ENCODE measurements around the gene AQP1. TPM values are rescaled to one million over a fixed set of nuclear protein-coding genes. Genes with fewer than 3 reads are reported as not detected.

AQP1 gene
- polyA plus RNA-seq, 1 donor from 2014 or later: 3.2 TPM

DNA sequence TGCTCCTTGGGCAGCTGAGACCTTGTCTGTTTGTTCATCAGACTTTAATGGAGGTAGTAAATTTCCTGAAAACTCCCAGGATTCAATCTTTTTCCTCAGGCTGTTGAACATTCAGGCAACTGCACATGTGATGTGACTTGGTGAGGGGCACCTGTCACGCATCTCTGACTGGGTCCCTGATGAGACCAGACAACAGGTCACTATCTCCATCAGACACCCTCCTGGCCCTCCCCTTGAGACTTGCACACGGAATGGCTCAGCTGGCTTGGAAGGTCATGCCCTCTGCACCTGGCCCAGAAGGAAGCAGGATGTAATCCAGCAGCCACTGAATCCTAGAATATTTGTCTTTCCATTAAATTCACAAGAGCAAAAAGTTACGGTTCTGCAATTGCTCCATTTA is 15.9 kb downstream of the AQP1 start:
- Histone ChIP-seq H3K4me2 (ENCODE audit: low read length) (no peak overlapping the region), H3K36me3 (ENCODE audit: insufficient read depth, low read length) (no peaks in the 10 kb centered on the region), H3K4me3 (ENCODE audit: low read length) (no peak overlapping the region), H3K27me3 (ENCODE audit: insufficient read depth, low read depth, low read length) (no peaks in the 10 kb centered on the region), H2AFZ (ENCODE audit: low read depth, low read length) (no peak overlapping the region), H3F3A (ENCODE audit: insufficient read depth, low read length, poor library complexity, severe bottlenecking) (no peaks in the 10 kb centered on the region), H3K9me3 (ENCODE audit: low read length) (peaks cover 7% of the 10 kb centered on the region), H3K27ac (ENCODE audit: low read length) (no peak overlapping the region), H3K9ac (ENCODE audit: low read length) (no peak overlapping the region), H3K9me2 (ENCODE audit: insufficient read depth, low read length) (no peaks in the 10 kb centered on the region), H3K79me2 (replicated peaks; ENCODE audit: insufficient read depth, low read length) (no peaks in the 10 kb centered on the region), H4K20me1 (ENCODE audit: insufficient read depth) (no peaks in the 10 kb centered on the region)
- TF ChIP-seq MXI1 (conservative IDR thresholded peaks at IDR 0.05; ENCODE audit: poor library complexity, severe bottlenecking) (no peak), TAF1 (IDR thresholded peaks at IDR 0.05; ENCODE audit: low read depth) (no peak), SMC3 (conservative IDR thresholded peaks at IDR 0.05; ENCODE audit: poor library complexity) (no peak), POLR2AphosphoS5 (IDR thresholded peaks at IDR 0.05) (no peak), RAD21 (conservative IDR thresholded peaks at IDR 0.05) (no peak), EP300 (conservative IDR thresholded peaks at IDR 0.05; ENCODE audit: poor library complexity, severe bottlenecking) (no peak), EZH2 (IDR thresholded peaks at IDR 0.05; ENCODE audit: borderline replicate concordance, insufficient read depth, low read length, poor library complexity, severe bottlenecking) (no peak)
- TF ChIP-seq, protein P1, sequence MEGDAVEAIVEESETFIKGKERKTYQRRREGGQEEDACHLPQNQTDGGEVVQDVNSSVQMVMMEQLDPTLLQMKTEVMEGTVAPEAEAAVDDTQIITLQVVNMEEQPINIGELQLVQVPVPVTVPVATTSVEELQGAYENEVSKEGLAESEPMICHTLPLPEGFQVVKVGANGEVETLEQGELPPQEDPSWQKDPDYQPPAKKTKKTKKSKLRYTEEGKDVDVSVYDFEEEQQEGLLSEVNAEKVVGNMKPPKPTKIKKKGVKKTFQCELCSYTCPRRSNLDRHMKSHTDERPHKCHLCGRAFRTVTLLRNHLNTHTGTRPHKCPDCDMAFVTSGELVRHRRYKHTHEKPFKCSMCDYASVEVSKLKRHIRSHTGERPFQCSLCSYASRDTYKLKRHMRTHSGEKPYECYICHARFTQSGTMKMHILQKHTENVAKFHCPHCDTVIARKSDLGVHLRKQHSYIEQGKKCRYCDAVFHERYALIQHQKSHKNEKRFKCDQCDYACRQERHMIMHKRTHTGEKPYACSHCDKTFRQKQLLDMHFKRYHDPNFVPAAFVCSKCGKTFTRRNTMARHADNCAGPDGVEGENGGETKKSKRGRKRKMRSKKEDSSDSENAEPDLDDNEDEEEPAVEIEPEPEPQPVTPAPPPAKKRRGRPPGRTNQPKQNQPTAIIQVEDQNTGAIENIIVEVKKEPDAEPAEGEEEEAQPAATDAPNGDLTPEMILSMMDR (IDR thresholded peaks at IDR 0.05; ENCODE audit: poor library complexity, severe bottlenecking): no peak
- TF ChIP-seq, protein P2, sequence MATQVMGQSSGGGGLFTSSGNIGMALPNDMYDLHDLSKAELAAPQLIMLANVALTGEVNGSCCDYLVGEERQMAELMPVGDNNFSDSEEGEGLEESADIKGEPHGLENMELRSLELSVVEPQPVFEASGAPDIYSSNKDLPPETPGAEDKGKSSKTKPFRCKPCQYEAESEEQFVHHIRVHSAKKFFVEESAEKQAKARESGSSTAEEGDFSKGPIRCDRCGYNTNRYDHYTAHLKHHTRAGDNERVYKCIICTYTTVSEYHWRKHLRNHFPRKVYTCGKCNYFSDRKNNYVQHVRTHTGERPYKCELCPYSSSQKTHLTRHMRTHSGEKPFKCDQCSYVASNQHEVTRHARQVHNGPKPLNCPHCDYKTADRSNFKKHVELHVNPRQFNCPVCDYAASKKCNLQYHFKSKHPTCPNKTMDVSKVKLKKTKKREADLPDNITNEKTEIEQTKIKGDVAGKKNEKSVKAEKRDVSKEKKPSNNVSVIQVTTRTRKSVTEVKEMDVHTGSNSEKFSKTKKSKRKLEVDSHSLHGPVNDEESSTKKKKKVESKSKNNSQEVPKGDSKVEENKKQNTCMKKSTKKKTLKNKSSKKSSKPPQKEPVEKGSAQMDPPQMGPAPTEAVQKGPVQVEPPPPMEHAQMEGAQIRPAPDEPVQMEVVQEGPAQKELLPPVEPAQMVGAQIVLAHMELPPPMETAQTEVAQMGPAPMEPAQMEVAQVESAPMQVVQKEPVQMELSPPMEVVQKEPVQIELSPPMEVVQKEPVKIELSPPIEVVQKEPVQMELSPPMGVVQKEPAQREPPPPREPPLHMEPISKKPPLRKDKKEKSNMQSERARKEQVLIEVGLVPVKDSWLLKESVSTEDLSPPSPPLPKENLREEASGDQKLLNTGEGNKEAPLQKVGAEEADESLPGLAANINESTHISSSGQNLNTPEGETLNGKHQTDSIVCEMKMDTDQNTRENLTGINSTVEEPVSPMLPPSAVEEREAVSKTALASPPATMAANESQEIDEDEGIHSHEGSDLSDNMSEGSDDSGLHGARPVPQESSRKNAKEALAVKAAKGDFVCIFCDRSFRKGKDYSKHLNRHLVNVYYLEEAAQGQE (IDR thresholded peaks at IDR 0.05; ENCODE audit: borderline replicate concordance): no peak

DNA sequence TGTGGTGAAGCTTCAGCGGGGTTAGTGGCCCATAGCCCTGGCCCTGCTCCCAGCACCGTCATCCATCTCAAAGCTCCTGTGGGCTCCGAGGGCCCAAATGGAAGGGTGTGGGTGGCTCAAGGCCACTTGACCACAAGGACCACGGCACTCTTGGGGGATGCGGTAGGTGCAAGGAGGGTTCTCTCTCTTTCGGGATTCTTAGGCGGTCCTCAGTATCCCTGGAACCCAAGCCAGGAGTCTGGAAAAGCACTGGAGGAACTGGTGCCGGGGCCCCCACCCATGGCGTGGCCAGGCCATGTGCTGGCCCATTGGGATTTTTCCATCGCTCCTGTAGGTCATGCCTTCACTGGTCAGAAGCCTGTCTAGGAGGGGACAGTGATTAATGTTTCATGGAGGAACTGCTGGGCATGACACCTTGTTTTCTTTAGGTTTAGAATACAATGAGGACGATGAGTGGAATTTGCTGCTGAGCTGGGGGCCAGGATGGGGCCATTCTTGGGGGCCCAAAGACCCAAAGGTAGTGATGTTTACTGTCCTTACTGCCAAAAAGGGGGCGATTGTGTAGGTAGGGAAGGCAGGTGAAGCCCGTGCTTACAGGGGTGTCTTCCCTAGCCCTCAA is 16.7 kb downstream of the AQP1 start:
- H3K27ac ChIP-seq (ENCODE audit: low read length): no peak overlapping the region
- no peaks in the 10 kb centered on the region for H3F3A ChIP-seq (ENCODE audit: insufficient read depth, low read length, poor library complexity, severe bottlenecking)
- H3K9me3 ChIP-seq (ENCODE audit: low read length): peaks cover 7% of the 10 kb centered on the region
- no peaks in the 10 kb centered on the region for H3K27me3 ChIP-seq (ENCODE audit: insufficient read depth, low read depth, low read length)
- no peak overlapping the region for H3K9ac ChIP-seq (ENCODE audit: low read length)
- no peak overlapping the region for H3K4me2 ChIP-seq (ENCODE audit: low read length)
- H3K9me2 ChIP-seq (ENCODE audit: insufficient read depth, low read length): no peaks in the 10 kb centered on the region
- H4K20me1 ChIP-seq (ENCODE audit: insufficient read depth): no peaks in the 10 kb centered on the region
- H3K4me3 ChIP-seq (ENCODE audit: low read length): no peak overlapping the region
- H2AFZ ChIP-seq (ENCODE audit: low read depth, low read length): no peak overlapping the region
- H3K36me3 ChIP-seq (ENCODE audit: insufficient read depth, low read length): no peaks in the 10 kb centered on the region
- no peaks in the 10 kb centered on the region for H3K79me2 ChIP-seq (replicated peaks; ENCODE audit: insufficient read depth, low read length)
- TF ChIP-seq EZH2 (IDR thresholded peaks at IDR 0.05; ENCODE audit: borderline replicate concordance, insufficient read depth, low read length, poor library complexity, severe bottlenecking): no peak
- no peak for TF ChIP-seq EP300 (conservative IDR thresholded peaks at IDR 0.05; ENCODE audit: poor library complexity, severe bottlenecking)
